ENCODE results near the gene WWTR1.

WWTR1 gene

DNA sequence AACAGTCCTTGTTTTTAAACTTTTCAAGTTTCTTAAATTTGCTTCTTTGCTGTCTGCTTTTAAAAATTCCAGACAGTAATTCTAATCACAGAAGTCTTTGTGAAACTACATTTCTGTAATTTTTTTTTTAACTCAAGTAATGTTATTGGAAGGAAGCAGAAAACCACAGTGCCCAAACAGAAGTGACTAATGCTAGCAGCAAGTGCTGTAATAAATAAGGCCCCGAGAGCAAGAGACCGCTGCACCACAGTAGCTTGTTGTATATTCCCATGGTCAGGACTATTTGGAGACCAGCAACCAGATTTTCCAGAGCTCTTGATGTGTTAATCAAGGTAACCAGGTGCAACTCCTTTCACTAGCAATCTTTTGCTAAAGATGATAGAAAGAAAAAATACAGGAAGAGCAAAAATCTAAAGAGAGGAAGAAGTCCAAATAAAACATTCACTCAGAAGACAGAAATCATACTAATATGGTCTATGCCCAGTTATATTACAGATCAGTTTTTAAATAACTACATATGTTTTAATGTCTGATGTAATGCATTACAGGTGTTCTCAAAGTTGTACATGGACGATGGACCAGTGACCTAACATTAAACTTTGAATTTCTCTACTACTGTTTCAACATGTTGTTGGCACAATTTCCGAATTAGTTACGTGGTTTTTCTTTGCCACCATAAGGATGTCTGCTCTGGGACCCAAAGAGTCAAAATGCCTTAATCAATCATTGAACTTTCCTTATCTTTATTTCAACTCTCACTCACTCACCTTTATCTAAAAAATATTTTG, 36.4 kb downstream of the WWTR1 start:
- Mint-ChIP-seq H3K4me3 (no peak overlapping the region), H3K9me3 (no peaks in the 10 kb centered on the region), H3K36me3 (ENCODE audit: low read depth) (no peaks in the 10 kb centered on the region), H3K27me3 (peaks cover 15% of the 10 kb centered on the region), H3K27ac (peak overlapping the region; percentile 44), H3K4me1 (ENCODE audit: low read depth) (peaks cover 20% of the 10 kb centered on the region)
- DNase-seq: no peak

DNA sequence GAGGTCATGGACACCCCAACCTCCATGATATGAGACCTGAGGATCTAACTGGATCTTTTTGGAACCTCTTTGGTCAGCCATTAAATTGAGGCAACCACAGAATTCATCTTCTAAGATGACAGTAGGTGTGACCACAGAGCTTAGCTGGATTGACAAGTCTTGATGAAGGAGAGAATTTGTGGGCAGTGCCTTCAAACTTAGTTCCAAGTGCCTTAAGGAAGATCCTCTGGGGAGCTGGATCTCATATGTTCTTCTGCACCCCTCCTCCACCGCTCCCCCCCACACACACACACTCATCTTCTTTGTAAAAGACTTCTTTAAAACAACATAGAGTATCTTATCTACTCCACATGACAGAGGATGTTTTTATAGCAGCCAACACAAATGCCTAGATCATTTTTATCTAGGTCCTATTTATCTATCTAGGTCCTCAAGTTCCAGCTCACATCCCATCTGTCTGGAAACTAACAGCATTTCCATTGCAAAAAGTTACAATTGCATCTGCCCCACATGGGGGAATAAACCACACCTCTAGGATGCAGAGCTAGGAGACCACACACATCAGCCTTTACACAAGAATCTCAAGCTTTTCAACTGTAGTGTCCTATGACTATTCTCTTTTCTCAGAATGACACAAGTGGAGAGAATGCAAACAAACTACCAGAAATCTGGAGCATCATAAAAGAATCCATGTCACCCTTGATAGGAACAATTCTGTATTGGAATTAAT, 37.4 kb downstream of the WWTR1 start:
- peaks cover 20% of the 10 kb centered on the region for H3K4me1 Mint-ChIP-seq (ENCODE audit: low read depth)
- H3K9me3 Mint-ChIP-seq: no peaks in the 10 kb centered on the region
- peak overlapping the region; percentile 44 for H3K27ac Mint-ChIP-seq
- H3K27me3 Mint-ChIP-seq: peaks cover 17% of the 10 kb centered on the region
- no peaks in the 10 kb centered on the region for H3K36me3 Mint-ChIP-seq (ENCODE audit: low read depth)
- no peak for DNase-seq
- H3K4me3 Mint-ChIP-seq: no peak overlapping the region

- H3K27ac Mint-ChIP-seq: no peak overlapping the region
- H3K36me3 Mint-ChIP-seq (ENCODE audit: low read depth): no peaks in the 10 kb centered on the region
- no peak for DNase-seq
- peaks cover 18% of the 10 kb centered on the region for H3K27me3 Mint-ChIP-seq
- H3K4me1 Mint-ChIP-seq (ENCODE audit: low read depth): peaks cover 20% of the 10 kb centered on the region
- H3K9me3 Mint-ChIP-seq: no peaks in the 10 kb centered on the region
- H3K4me3 Mint-ChIP-seq: no peak overlapping the region
Measured at GRCh38 chr3:149619136-149619535, 38.7 kb downstream of the WWTR1 start.

DNA sequence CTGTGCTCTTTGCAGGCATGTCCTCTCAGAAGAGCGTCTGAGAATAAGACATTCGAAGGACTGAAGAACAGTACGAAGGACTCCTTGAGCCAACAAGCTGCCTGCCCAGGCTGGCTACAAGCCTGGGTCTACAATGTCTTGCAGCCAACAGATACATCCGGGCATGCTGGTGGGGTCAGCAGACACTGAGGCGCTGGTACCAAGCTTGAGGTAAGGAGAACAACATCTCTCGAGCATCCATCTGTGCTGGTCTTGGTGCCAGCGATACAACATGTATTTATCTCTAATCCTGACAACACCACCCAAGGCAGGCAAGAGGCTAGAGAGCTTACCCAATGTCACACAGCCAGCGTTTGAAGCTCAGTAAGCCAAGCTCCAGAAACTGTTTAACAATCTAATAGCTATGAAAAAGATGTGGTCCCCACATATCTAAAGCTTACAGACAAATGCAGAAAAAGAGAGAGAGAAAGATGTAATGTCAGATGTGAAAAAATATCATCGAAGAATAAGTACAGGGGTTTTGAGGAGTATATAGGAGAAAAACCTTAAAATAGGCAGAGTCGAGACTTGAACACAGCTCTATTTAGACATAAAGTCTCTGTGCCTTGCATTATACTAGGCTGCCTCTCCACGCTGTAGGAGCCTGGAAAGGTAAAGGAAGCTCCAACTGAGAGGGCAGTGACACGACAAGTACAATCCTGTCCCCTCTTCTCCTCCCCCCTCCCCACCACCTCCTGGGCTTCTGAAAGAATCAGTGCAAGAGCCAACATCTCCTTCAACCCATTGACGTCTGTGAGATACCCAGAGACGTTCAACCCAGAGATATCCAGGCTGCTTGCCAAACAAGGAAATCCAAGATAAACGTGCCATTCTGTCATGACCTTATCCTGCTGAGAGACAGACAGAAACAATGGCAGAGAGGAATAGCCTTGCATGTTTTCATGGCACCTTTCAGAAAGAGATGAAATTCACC, 39.4 kb downstream of the WWTR1 start:
- H3K9me3 Mint-ChIP-seq: no peaks in the 10 kb centered on the region
- no peak overlapping the region for H3K4me3 Mint-ChIP-seq

DNA sequence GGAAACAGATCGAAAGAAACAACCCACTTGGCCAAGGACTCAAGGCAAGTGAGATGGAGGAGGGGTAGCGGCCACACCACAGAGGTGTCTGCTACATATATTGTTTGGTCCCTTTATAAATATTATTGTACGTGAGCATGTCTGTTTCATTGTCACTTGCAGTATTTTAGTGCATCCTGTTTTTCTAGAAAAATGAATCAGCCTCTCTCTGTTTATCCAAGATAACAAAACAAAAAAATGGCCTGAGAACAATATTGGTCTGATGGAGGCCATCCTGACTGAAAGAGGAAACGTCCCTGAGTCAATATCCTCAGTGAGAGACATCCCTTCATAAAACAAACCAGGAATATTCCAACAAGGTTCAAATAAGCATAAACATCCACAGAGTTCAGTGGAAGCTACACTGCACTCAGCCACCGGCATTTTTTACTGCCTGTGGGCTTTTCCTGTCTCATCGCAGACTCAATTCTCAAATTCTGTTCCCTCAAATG, 42.0 kb downstream of the WWTR1 start:
- H3K27ac Mint-ChIP-seq: no peak overlapping the region
- no peaks in the 10 kb centered on the region for H3K36me3 Mint-ChIP-seq (ENCODE audit: low read depth)
- peaks cover 15% of the 10 kb centered on the region for H3K27me3 Mint-ChIP-seq
- H3K9me3 Mint-ChIP-seq: no peaks in the 10 kb centered on the region
- H3K4me3 Mint-ChIP-seq: no peak overlapping the region
- DNase-seq: no peak
- peaks cover 9% of the 10 kb centered on the region for H3K4me1 Mint-ChIP-seq (ENCODE audit: low read depth)

More for the DNA sequence above, 39.4 kb downstream of the WWTR1 start:
- Mint-ChIP-seq H3K27me3 (peaks cover 15% of the 10 kb centered on the region), H3K36me3 (ENCODE audit: low read depth) (no peaks in the 10 kb centered on the region), H3K4me1 (ENCODE audit: low read depth) (peaks cover 20% of the 10 kb centered on the region), H3K27ac (no peak overlapping the region)
- no peak for DNase-seq

GRCh38 chr3:149613988-149614387, 43.8 kb downstream of the WWTR1 start:
- Mint-ChIP-seq H3K4me3 (no peak overlapping the region), H3K27ac (no peak overlapping the region), H3K36me3 (ENCODE audit: low read depth) (no peaks in the 10 kb centered on the region), H3K27me3 (peaks cover 11% of the 10 kb centered on the region), H3K4me1 (ENCODE audit: low read depth) (peaks cover 4% of the 10 kb centered on the region), H3K9me3 (no peaks in the 10 kb centered on the region)
- DNase-seq: no peak

- Mint-ChIP-seq H3K9me3 (no peaks in the 10 kb centered on the region), H3K27me3 (peaks cover 8% of the 10 kb centered on the region), H3K4me1 (ENCODE audit: low read depth) (peaks cover 4% of the 10 kb centered on the region), H3K4me3 (no peak overlapping the region), H3K27ac (no peak overlapping the region), H3K36me3 (ENCODE audit: low read depth) (no peaks in the 10 kb centered on the region)
- DNase-seq: no peak
Measured at GRCh38 chr3:149612456-149612855, 45.4 kb downstream of the WWTR1 start.

- no peak for DNase-seq
- Mint-ChIP-seq H3K4me1 (ENCODE audit: low read depth) (peaks cover 4% of the 10 kb centered on the region), H3K27me3 (peaks cover 7% of the 10 kb centered on the region), H3K27ac (no peak overlapping the region), H3K36me3 (ENCODE audit: low read depth) (no peaks in the 10 kb centered on the region), H3K4me3 (no peak overlapping the region), H3K9me3 (no peaks in the 10 kb centered on the region)
Measured at GRCh38 chr3:149611149-149611548, 46.7 kb downstream of the WWTR1 start.

DNA sequence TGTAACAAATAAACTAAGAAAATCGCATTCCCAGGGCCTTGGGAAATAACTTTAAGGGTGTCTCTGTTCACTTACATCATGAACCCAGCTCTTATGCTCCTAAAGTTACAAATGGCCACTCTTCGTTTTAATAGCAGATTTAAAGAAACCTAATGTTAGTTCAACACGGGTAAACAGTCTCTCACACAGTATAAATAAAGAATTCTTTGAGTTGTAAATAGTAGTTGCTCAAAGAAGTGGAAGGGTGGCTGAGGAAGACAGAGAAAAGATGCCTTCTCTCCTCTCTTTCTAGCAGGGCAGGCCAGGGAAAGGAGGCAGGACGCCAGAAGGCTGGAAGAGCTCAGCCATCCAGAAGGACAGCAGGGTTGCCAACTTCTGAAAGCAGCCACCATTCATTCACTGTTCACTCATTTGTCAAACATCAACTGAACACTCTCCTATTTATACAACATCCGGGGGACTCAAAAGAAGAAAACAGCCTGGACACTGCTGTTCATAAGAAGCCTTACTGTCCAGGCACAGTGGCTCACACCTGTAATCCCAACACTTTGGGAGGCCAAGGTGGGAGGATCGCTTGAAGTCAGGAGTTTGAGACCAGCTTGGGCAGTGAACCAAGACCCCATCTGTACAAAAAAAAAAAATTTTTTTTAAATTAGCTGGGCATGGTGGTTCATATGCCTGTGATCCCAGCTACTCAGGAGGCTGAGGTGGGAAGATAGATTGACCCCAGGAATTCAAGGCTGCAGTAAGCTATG, 47.3 kb downstream of the WWTR1 start:
- Mint-ChIP-seq H3K27ac (no peak overlapping the region), H3K4me1 (ENCODE audit: low read depth) (peaks cover 4% of the 10 kb centered on the region), H3K36me3 (ENCODE audit: low read depth) (no peaks in the 10 kb centered on the region), H3K27me3 (peaks cover 2% of the 10 kb centered on the region), H3K9me3 (no peaks in the 10 kb centered on the region), H3K4me3 (no peak overlapping the region)
- DNase-seq: no peak

DNA sequence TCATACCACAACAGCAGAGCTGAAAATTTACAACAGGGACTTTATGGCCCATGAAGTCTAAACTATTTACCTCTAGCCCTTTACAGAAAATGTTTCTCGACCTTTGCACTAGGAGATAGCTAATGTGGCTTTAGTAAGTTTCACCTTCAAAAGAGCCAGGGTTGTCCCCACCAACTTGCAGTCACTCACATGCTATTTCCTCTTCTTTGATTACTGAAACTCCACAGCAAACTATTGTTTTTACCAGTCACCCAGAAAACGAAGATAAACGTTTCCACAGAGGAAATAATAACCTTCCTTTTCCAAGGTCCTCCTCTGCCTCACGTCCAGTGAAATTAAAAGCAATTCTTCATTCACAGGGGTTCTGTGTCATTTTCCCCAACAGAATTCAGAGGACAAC, 48.2 kb downstream of the WWTR1 start:
- Mint-ChIP-seq H3K36me3 (ENCODE audit: low read depth) (no peaks in the 10 kb centered on the region), H3K9me3 (no peaks in the 10 kb centered on the region), H3K27ac (no peak overlapping the region), H3K4me1 (ENCODE audit: low read depth) (peaks cover 4% of the 10 kb centered on the region), H3K4me3 (no peak overlapping the region), H3K27me3 (no peaks in the 10 kb centered on the region)
- no peak for DNase-seq

DNA sequence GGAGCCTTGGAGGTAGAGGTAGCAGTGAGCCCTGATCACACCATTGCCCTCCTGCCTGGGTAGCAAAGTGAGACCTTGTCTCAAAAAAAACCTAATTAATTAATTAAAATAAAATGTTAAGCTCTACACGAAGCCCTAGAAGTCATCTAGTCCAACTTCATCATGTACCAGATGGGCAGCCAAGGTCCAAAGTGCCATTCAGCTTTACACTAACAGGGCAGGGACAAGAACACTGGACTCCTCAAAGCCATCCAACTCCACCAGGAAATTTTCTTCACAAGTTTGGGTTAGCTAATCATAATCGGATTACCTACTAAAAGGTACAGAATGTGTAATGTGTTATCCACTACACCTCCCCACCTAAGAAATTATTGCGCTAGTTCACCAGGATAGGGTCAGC, 48.8 kb downstream of the WWTR1 start:
- no peak for DNase-seq
- no peak overlapping the region for H3K4me3 Mint-ChIP-seq
- no peaks in the 10 kb centered on the region for H3K27me3 Mint-ChIP-seq
- H3K27ac Mint-ChIP-seq: no peak overlapping the region
- no peaks in the 10 kb centered on the region for H3K9me3 Mint-ChIP-seq
- H3K4me1 Mint-ChIP-seq (ENCODE audit: low read depth): peaks cover 4% of the 10 kb centered on the region
- no peaks in the 10 kb centered on the region for H3K36me3 Mint-ChIP-seq (ENCODE audit: low read depth)

- H3K27ac Mint-ChIP-seq: no peak overlapping the region
- no peak overlapping the region for H3K4me3 Mint-ChIP-seq
- peaks cover 4% of the 10 kb centered on the region for H3K4me1 Mint-ChIP-seq (ENCODE audit: low read depth)
- no peaks in the 10 kb centered on the region for H3K9me3 Mint-ChIP-seq
- DNase-seq: no peak
- no peaks in the 10 kb centered on the region for H3K36me3 Mint-ChIP-seq (ENCODE audit: low read depth)
- H3K27me3 Mint-ChIP-seq: peaks cover 4% of the 10 kb centered on the region
Measured at GRCh38 chr3:149605902-149606301, 51.9 kb downstream of the WWTR1 start.

DNA sequence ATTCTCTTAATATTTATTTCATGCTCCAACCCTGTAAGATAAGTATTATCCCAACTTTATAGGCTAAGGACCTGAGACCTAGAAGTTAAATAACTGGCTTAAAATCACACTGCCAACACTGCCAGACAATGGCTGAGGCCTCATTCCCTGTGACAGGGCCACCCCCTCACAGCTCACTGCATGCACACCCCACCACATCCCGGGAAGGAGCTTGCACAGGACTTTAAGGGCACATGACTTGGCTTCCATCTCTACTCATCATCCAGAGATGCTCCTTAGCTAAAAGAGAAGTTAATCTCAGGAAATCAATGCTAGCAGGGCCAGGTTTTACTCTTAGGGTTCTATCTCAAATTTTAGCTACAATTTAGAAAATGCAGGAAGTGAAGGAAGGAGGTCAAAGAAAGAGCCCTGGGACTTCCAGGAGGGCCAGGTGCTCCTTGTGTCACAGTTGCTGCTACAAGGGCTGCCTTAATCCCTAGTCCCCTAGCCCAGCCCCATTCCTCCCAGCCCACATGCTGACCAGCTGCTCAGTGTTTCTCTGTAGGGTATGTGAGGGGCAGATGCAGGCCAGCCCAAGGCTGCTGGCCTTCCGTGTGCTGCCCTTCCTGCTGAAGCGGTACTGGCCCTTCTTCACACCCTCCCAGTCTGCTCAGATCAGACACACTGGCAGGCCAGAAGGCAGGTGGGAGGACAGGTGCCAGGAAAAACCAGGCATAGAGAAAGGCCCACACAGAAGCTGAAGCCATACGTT, 53.5 kb downstream of the WWTR1 start:
- no peak overlapping the region for H3K27ac Mint-ChIP-seq
- no peaks in the 10 kb centered on the region for H3K9me3 Mint-ChIP-seq
- no peak overlapping the region for H3K4me3 Mint-ChIP-seq
- H3K36me3 Mint-ChIP-seq (ENCODE audit: low read depth): no peaks in the 10 kb centered on the region
- H3K27me3 Mint-ChIP-seq: peaks cover 6% of the 10 kb centered on the region
- DNase-seq: no peak
- no peaks in the 10 kb centered on the region for H3K4me1 Mint-ChIP-seq (ENCODE audit: low read depth)
